EL (cell line): ENCODE measurements around the gene C11orf71.

Experiments used
- DNase-seq: peaks from one replicate; pipeline ENCODE4 v3.0.0-alpha.2; 2016

Gene C11orf71

DNA sequence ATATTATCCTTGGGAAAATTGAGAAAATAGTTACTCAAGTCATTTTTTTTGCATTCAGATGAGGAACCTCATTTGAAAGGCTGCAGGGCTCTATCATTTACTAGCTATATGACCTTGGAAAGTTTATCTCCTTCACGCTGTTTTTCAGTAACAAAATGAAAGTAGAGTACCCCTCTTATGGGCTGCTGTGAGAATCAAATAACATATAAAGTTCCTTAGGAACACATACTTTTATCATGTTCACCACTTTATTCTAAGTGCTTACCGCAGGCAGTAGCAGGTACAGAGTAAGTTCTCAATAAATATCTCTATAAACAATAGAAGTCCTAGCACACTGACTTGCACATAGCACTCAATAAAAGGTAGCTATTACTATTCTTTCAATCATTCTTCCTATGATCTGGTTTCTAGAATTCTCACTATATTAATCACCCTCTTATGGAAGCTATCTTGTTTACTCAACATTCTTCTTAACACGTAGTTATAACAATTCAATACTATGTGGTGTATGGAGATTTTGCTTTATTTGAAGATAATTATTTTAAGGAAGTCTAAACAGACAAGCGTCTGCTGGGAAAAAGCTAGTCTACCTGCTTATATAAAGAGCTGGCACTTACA lies 1.9 kb downstream of the C11orf71 start:
- peak; percentile 20 for DNase-seq

DNA sequence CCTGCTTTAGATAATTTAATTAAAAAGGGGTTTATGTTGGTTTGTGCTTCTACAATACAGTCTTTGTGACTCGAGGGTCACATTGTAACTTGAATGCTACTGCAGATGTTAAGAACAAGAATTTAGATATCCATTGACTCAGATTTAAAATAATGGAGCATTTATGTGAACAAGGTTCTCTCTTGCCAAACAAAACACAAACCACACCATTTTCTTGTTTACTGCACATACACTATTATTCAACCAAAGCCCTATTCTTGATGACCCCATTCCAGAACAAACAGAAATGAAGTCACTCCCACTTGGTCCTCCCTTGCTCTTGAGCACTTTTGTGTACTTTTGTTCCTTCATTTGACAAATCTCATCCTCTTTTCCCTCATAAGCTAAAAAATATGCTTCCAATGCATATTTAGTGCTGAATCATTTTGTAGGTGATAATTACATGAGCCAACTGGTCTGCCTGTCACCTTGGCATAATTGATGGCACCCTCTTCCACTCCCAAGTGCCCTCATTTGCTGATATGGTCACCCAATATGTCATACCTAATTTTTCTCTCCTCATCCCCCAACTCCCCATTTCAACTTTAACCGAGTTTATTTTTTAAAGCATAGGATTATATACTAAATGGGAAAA lies 2.8 kb downstream of the C11orf71 start:
- no peak for DNase-seq

DNA sequence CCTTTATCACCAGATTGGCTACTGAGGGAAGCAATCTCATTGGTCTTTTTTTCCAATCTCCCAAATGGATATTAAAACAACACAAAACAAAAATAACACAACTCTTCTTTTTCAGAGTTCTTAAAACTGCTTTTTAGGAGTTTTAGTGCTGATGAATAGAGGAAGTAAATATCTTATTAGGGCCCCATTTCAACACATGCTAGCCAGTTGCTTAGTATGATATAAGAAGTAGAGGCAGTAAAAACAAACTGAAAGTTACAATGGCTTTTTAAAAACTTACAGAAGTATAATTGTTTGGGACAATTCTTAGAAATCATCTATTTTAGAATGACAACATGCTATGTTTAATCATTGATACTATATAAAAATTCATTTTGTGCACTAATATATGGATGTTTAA lies 3.4 kb downstream of the C11orf71 start:
- DNase-seq: no peak

DNA sequence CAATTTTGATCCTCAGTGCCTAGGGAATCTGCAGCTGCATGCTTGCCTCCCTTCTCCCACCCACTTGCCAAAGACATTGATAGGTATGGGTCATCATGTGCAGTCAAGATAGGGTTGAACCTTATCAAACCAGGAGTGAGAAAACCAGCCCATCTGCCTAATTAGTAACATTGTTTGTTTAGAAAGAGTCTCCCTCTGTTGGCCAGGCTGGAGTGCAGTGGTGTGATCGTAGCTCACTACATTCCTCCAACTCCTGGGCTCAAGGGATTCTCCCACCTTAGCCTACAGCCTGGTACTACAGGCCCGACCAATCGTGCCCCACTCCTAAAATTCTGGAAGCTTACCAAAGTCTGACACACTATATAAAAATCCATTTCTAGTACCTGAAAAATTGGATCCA lies 4.6 kb downstream of the C11orf71 start:
- DNase-seq: no peak

DNA sequence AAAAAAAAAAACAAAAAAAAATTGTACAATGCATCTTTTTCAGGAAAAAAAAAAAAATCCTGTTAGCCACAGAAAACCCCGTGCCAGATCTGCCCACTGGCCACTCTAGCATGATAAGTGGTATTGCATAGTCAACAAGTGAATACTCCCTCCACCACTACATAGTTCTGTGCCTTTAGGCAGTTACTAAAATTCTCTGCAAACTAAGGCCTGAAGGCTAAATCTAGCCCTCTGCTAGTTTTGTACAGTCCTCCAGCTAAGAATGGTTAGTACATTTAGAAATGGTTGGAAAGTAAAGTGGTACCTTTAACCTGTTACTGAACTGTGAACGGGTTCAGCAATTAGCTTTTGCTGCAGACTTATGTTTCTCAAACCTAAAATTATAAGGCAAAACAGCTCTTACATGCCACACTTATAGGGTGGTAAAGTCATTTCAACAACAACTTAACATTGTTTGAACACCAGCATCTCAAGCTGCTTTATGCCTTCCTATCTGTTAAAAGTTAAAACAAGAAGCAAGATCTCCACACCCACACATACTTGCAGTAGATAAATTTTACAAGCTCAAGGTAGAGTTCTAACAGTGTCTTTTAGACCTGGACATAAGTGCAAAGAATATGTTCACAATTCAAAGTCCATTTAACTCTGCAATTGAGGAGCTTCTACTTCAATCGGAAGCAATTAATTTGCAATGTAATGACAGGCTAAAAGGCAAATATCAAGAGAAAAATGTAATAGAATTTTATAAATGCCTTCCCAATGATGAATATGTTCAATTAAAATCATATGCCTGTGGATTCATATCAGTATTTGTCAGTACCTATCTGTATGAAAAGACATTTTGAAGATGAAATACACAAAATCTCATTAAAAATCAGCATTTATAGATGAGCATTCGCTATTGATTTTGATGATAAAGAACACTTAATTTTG lies 7.3 kb downstream of the C11orf71 start:
- DNase-seq: no peak

DNA sequence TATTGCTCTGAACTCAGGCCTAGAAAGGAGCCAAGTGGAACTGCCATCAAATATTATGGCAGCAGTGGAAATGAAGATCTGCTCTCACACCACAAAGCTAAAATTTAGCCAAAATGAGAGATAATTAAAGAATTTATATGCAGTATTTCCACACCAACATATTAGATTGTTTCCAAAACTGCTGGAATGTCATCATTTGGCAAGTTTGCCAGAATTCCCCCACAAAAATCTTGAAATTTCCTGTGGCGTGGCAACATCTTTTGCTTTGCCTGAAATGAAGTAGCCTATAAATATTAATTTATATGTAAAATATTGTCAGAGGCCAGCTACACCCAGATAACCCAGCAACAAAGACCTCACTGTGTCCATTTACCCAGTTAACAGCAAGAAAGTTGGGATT lies 13.8 kb downstream of the C11orf71 start:
- DNase-seq: no peak

DNA sequence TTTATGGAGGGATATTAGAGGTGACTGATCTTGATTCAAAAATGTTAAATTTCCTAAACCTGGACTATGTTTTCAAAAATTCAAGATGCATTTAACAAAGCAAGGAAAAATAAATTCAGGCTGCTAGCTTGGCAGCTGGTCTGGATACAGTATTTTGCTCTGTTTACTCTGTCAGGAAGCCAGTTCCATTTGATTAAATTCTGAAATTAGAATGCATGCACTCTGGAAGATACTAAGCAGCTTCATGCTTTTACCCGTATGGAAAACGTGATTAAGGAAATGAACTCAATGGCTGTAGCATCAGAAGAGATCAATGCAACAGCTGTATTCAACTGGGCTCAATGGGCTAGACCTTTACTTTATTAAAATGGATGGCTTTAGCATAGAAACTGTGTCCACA lies 14.2 kb downstream of the C11orf71 start:
- no peak for DNase-seq

DNA sequence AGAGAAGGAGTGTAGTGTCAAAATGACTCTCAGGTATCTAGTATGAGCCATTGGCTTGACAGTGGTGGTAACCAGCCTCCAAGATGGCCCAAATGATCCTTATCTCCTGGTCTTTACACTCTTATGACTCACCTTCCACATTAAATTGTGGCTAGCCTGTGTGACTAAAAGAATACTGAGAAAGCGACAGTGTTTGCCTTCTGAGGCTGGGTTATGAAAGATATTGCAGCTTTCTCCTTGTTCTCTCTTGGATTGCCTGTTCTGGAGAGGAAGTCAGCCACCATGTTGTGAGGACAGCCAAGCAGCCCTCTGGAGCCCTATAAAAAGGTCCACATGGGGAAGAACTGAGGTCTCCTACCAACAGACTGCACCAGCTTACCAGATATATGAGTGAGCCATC lies 15.8 kb downstream of the C11orf71 start:
- DNase-seq: peak; percentile 14

DNA sequence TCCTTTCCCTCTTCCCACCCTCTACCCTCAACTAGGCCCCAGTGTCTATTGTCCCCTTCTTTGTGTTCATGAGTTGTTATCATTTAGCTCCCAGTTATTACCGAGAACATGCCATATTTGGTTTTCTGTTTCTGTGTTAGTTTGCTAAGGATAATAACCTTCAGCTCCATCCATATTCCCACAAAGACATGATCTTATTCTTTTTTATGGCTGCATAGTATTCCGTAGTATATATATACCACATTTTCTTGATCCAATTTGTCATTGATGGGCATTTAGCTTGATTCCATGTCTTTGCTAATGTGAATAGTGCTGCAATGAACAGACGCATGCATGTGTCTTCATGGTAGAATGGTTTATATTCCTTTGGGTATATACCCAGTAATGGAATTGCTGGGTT lies 17.8 kb downstream of the C11orf71 start:
- no peak for DNase-seq

DNA sequence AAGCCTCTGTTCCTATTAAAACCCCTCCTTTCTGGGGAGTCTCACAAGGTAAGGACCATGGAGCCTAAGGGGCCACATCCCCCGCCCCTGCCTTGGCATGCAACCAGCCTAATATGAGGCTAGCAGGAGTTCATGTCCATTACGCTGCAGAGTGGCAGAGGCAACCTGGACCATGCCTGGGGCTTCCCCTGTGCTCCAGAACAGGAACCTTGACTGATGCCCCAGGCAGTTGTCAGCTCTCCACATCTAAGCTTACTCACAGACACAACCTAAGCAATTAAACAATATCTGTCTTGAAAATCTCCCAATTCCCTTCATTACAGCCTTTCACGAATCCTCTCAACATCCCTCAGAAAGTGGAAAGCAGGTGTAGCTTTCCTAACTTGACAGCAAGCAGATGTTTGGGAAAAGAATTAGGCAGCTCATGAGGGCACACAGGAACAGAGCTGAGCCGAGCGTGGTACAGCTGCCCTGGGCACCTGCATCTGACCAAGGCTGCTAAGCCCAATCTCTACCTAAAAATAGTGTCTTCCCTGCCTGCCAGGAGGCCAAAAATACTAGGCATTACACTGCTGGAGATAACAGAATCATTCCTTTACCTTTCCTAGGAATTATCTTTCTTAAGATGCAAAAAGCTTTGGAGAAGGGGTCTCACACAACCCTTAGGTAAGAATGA lies 20.8 kb downstream of the C11orf71 start:
- no peak for DNase-seq

DNA sequence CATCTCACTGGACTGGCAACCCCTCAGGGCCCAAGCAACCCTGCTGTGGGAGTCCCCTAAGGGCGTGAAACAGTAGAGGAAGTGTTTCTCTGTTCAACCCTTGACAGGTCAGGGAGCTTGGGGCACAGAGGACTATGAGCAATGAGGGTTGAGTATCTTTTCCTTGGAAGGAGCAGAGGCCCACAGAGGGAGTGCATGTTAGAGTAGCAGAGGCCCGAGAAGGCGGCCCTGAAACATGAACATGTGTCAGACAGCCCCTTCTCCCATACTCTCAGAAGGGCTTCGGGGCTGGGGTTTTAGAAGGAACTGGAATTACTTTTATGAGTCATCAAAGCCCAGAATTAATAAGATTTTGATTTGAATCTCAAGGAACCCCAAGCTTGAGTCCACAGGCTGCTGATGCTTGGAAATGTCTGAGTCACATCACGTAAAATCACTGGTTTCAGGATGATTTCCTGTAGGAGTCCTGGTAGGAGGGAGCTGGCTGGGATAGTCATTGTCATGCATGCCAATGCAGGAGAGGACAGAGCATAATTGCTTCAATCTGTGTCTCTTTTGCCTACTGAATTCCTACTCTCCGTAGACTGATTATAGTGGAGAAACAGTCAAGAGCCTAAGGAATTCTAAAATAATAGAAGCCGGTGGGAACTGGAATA lies 22.6 kb downstream of the C11orf71 start:
- DNase-seq: peak; percentile 96

DNA sequence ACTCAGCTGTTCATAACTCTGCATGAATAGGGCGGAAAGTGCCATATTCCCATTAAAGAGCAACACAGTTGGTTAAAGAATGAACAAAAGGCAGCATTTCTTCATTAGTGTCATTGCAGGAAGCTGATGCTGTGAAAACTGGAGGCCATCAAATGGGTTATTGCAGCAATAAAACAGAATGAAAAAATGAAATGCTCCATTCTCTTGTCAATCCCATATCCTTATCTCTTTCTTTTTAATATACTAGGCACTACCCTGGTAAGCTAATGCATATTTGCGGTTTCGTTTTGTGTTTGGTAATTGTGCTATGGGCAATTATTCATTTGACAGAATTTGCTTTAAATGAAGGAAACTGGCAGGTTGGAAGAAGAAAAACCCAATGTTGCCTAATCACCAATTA lies 25.3 kb downstream of the C11orf71 start:
- DNase-seq: no peak

DNA sequence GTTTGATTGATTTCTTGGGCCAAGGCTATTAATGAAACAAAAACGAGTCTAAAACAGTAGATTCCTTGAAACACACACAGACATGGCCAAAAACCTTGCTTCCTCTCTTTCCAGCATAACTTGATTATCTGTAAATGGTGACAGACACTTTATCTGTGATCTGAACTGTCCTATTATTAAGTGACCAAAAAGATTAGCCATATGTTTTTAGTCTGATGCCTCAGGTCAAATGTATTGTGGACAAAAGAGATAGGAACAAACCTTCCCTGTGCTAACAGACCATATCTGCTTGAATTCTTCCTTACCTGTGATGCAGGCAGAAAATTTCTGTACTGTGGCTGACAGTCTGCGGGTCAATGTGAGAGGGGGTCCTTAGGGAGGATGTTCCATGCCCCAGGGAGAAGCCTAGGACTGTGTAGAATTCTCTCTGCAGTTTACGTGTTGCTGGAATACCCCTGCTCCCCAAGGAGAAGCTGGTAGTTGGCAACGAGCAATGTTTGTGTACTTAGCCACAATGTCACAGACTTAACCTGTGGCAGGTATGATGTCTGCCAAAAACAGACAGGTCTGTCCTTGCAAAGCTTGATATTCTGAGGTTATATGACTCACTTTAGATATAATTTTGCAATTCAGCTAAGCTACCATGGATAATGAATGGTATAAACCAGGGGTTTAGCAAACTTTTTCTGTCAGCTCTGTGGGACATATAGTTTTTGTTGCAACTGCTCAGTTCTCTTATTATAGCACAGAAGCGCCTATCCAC lies 31.2 kb downstream of the C11orf71 start:
- no peak for DNase-seq

DNA sequence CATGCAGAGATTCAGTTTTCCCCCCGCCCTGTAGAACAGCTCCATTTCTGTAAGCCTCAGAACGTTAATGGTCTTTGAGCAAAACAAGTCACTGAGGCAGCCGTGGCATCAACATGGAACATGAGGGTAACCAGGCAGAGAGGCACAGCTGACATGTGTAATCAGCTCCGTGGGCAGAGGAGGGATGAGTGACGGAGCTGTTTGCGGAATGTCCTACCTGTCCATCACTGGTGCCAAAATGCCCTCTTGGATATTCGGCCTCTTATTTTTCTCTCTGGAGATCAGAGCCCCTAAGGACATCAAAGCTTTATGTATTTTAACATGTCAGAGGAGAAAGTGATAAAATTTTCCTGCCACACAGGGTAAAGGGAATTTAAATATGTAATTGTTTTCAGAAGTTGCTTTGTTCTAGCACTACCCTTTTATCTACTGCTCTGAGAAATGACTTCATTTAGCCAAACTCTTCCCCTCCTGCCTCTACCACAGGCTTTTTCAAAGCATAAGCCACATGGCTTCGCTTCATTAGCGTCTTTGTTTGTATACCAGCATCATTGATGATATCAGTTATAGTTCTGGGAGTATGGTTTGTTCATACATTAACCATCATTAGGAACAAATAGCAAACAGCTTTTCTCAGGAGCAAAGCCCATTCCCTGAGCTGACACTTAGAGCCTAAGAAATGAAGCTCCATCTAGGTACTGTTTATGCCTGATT lies 32.9 kb downstream of the C11orf71 start:
- DNase-seq: peak; percentile 19

DNA sequence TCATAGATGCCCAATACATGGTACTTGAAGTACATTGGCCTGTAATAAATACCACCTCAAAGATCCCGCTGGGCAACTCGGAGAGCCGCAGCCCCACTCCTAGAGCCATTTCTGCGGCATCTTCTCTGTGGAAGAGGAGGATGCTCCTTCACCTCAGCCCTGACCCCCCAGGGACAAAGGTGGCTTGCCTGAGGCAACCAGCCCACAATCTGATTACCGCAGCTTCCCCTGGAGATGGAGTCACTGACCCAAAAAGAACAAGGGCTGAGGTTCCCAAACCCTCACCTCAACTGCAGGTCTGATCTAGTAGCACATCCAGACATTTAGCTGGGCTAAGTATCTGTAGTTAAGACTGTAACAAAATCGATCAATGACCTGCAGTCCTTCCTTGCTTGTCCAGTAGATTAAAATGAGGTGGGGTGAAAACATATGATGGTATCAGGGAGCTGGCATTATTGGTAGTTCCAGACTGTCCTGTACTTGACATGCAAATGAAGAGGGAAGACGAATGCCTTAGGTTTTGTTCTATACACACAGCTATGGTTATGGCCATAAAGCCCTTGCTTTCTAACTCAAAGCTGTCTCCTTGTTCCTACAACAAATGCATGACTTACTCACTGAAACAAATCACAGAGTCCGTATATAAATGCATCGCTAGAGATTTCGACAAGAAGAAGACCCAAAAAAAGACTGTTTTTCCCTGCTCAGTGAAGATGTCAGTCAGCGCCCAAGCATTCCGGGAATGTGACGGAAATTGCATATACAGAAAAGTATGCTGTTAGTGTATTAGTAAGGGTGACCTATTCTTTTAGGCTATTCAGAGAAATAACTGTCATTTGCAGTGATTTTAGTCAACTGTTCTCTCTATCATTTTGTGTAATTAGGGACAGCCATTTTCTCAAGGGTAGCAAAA lies 33.7 kb downstream of the C11orf71 start:
- peak; percentile 98 for DNase-seq

DNA sequence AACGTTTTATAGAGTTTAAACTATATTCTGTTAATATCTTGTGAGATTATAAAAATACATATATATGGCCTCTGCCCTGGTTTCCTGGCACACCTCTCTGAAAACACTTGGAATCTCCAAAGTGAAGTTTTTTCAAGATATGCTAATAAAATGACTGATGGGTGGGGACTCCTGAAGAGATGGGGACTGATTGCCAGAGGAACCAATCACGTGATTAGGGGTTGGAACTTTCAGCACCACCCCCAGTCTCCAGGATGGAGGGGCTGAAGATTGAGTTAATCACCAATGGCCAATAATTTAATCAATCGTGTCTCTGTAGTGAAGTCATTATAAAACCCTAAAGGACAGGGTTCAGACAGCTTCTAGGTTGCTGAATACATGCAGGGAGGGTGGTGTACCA lies 37.4 kb downstream of the C11orf71 start:
- no peak for DNase-seq

DNA sequence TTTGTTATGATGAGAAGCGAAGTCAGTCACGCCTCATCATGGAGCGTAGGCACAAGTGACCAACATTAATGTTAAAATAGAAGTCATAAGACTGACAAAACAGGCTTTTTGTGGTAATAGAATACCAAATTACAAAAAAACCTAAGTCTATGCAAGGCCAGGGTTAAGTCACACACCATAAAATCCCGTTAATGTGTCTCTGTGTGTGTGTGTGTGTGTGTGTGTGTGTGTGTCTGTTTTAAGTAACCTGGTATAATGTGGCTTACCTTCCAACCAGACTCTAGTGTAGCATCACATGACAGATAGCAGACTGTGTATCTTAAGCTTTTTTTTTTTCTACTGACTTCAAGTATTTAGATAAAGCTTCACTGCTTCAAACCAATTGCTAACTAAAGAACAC lies 38.0 kb downstream of the C11orf71 start:
- DNase-seq: no peak

DNA sequence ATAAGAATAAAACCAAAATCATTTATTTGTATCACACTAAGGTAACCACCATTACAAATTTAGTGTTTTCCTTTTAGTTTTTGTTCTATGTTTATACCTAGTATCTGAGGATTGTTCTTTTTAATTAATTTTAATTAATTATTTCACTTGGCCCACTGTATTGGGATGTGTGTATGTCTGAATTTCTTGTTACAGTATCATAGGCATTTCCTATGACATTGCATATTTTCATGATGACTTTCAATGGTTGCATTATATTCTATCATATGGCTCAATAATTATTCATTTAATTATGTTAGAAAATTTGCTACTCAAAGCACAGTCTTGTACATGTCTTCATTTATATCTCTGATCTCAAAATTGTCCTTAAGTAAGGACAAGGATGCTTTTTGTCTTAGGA lies 41.0 kb downstream of the C11orf71 start:
- DNase-seq: peak; percentile 47

DNA sequence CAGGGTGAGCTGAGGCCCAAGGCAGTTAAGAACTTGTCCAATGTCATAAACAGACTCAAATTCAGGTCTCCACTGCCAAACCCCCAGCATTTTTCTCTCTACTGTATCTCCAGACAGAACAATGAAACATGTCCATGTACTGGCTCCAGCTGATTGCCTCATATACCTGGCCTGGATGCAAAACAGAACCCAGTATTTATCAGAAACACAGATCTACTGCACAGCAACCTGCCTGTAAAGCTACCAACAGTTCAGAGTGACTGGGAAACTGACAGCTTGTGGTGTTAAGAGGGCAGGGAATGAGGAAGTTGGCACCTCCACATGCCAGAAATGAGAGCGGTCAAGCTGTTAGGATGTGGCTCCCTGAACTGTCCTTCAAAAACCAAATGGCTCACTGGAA lies 41.6 kb downstream of the C11orf71 start:
- DNase-seq: no peak

DNA sequence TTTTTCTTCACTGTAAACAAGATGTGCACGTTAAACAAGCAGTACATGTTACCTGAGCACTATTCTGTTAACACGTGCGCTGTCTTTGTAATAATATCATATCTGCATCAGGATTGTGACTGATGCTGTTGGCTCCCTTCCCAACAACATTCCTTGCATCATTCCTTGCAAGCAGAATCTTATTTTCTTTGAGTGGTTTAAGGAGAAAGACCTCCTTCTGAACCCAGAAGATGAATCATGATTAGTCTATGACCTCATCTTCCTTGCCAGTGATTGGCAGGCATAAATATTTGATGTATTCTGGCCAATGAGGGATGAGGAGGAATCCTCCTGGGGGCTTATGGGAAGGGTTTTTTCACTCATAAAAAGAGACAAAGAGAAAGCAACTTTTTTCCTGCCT lies 46.2 kb downstream of the C11orf71 start:
- DNase-seq: peak; percentile 94
